GM12864 (cell line): ENCODE results near the gene PLXNB1.

Experiments used
- DNase-seq: peaks from one replicate; pipeline ENCODE4 v3.0.0-alpha.2; 2011; ENCODE audit warnings: low read depth
- H3K4me3 ChIP-seq: 2 replicates; pipeline ENCODE4 v1.5.1; 2011; ENCODE audit warnings: mild to moderate bottlenecking, low read depth, low read length, control low read depth
- CTCF ChIP-seq: IDR thresholded peaks from 2 replicates; pipeline ENCODE4 v1.5.1; 2011; ENCODE audit warnings: low read depth, mild to moderate bottlenecking, moderate library complexity, low read length, control low read depth, inconsistent platforms; ENCODE audit errors: missing control alignments

PLXNB1 gene

GRCh38 chr3:48428572-48429316 lies 1.1 kb downstream of the PLXNB1 start:
- TF ChIP-seq CTCF: no peak

DNA sequence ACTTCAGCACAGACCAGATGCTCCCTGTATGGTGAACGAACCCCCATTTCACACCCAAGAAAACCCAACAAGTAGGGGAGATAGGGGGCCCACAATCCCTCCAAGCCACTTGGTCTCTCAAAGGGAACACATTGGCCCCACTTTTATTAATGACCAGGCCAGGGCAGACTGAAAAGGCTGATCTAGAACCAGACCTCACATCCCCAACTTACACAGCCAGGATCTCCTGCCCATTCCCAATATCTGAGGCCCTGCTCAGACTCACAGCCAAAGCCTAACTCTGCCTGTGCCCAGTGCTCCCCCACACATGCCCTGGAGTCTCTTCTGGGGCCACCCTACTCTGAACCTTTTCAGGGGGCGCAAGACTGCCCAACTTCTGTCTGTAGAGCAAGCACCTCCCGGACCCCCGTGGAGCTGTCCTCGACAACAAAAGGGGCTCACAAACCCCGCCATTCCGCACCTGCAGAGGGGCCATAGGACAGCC lies 1.8 kb downstream of the PLXNB1 start:
- no peak overlapping the region for H3K4me3 ChIP-seq
- DNase-seq: no peak
- no peak for TF ChIP-seq CTCF

More at GRCh38 chr3:48428572-48429316, 1.1 kb downstream of the PLXNB1 start:
- peak overlapping the region; percentile 65 for H3K4me3 ChIP-seq
- DNase-seq: no peak

DNA sequence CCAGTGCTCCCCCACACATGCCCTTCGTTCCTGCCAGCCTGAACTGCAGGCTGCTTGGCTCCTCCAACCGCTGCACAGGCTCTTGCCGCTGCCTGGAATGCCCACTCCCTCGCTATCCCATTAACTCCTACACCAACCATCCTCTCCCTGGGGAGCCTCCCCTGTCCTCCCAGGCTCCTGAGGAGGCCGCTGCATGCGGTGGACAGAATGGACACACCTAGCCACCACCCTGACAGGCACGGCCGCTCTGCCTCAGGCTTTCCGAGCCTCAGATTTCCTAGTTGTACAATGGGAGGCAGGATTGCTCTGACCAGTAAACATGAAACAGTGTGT lies 2.3 kb downstream of the PLXNB1 start:
- H3K4me3 ChIP-seq: no peak overlapping the region
- TF ChIP-seq CTCF: no peak
- no peak for DNase-seq

GRCh38 chr3:48426944-48427629 lies 2.8 kb downstream of the PLXNB1 start:
- no peak overlapping the region for H3K4me3 ChIP-seq
- no peak for TF ChIP-seq CTCF
- no peak for DNase-seq

DNA sequence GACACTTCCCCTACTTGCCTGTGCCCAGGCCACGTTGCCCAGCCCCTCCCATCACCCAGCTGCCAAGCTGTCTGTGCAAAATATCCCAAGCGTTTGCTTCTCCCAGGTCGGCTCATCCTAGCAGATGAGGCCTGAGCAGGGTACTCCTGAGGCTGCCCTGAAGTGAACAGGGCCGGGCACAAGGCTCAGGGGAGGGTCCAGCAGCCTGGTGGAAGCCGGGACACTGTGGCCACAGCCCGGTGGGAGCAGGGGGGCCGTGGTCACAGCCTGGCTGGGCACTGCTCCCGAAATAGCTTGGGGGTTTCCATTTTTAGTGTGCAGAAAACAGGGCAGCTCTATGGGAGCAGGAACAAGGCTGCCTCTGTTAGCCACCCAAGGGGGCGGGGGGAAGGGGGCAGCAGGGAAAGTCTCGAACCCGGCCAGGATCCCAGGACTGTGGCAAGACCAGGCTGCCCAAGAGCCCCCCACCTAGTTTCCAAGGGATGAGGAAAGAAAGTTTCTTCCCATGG lies 3.4 kb downstream of the PLXNB1 start:
- DNase-seq: no peak
- no peak for TF ChIP-seq CTCF
- no peak overlapping the region for H3K4me3 ChIP-seq

- no peak for TF ChIP-seq CTCF
- no peak for DNase-seq
- H3K4me3 ChIP-seq: no peak overlapping the region
These were observed 4.5 kb downstream of the PLXNB1 start for GRCh38 chr3:48425281-48425812.
